Motor neuron (in vitro differentiated cells): ENCODE results near the gene POLR2C. TPM values are rescaled to one million over a fixed set of nuclear protein-coding genes. Genes with fewer than 3 reads are reported as not detected.

Experiments
- ATAC-seq, 8 experiments: fragments of 200-7000 bp; cut with Tn5 transposase; replicated peaks in 6 of 8; 2 replicates each; pipeline ENCODE4 v1.8.0; 2021; ENCODE audit warnings: mild to moderate bottlenecking in 8 of 8, moderate library complexity in 8 of 8
- H3K27ac ChIP-seq, 2 donors: fragments of 250-450 bp; sonication (Bioruptor Pico); 2 replicates each; pipeline ENCODE4 v1.9.0; 2021; ENCODE audit warnings: antibody characterized with exemption in 2 of 2, mild to moderate bottlenecking in 2 of 2, moderate library complexity in 1 of 2
- H3K4me1 ChIP-seq, 2 donors: fragments of 250-450 bp; sonication (Bioruptor Pico); replicated peaks in 1 of 2; 2 replicates each; pipeline ENCODE4 v1.6.1; 2021; ENCODE audit warnings: antibody characterized with exemption in 2 of 2, mild to moderate bottlenecking in 2 of 2, moderate library complexity in 1 of 2
- H3K4me3 ChIP-seq, 5 donors: fragments of 250-450 bp; sonication (Bioruptor Pico); 2 replicates each; pipeline ENCODE4 v1.9.0; 2021; ENCODE audit warnings: antibody characterized with exemption in 5 of 5, mild to moderate bottlenecking in 5 of 5, moderate library complexity in 4 of 5
- WGBS, 10 experiments: fragments of 450-650 bp; shearing (Covaris generic); methylation state at CpG; one replicate each; pipeline ENCODE4 v1.0.0; 2022; 5-methylcytosine and 5-hydroxymethylcytosine counted together
- in situ Hi-C, 9 experiments: fragments of 400-800 bp; cut with MboI; loops; one replicate each; pipeline ENCODE4 v1.15.0; 2021; ENCODE audit warnings: low sequenced_read_pairs in 9 of 9, low pct_unique_long_range_greater_than_20kb in 2 of 9; ENCODE audit not compliant: unreplicated experiment in 9 of 9
- total RNA-seq, 8 experiments: library from RNA; unstranded; fragments of 300-600 nt; gene quantifications; 2 replicates each; pipeline versions ENCODE4 v1.2.3 to v1.2.4, GENCODE V29; 2022

Gene POLR2C
- 10 to 100 TPM; 49.4 to 82.9 (median 64.9) TPM for total RNA-seq

- 0 to 30% (median 0%) methylated on average over 1 to 10 of the region's 47 CpGs; no CpG with 5 or more reads in 1 of the 10 experiments for WGBS, 10 experiments
- H3K4me1 ChIP-seq, result peaks cover 5% of the 10 kb centered on the region in 2 donors
- peak within 1 kb of the TSS; percentile 92 to 94 for H3K27ac ChIP-seq
- peak within 1 kb of the TSS; percentile 59 to 98 (median 87) for H3K4me3 ChIP-seq
- in situ Hi-C loops, result loop anchor here in 1 of 9 experiments (10.0 kb wide), 1 partner anchor 62 kb away; no protein-coding TSS in a partner anchor
- peak; percentile 89 to 98 (median 93) for ATAC-seq
Measured at GRCh38 chr16:57462209-57462977, at the start of gene POLR2C. Gene POLR2C, plus strand, starts transcription at chr16:57462679. Its CDS starts 46 bp downstream, at chr16:57462725.

DNA sequence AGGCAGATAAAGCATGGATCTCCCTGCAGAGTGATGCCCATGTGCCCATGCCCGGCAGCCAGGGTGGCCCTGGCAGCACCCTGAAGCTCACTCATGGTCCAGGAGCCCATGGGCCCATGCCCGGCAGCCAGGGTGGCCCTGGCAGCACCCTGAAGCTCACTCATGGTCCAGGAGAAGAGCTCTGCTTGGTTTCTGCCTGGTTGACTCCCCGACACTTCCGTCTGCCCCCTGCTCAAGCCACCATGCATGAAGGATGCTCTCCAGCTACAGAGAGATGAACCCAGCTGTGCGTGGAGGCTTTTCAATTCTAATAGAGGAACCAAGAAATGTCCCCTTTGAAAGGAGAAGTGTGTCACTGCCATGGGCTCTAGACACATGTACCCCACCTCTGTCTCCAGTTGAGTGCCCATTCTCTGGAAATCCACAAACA is 49.2 kb upstream of the POLR2C start:
- ATAC-seq, result no peak
- in situ Hi-C loops, result loop anchor here in 6 of 9 experiments (10.0 to 25.0 kb wide), 2 partner anchors 101 to 109 kb away; no protein-coding TSS in a partner anchor

GRCh38 chr16:57413733-57414132 is 48.7 kb upstream of the POLR2C start:
- H3K27ac ChIP-seq, result no peak overlapping the region
- H3K4me1 ChIP-seq, result peaks cover 18 to 28% of the 10 kb centered on the region in 2 donors
- 0 to 100% (median 85%) methylated on average over 1 to 2 of the region's 7 CpGs; no CpG with 5 or more reads in 5 of the 10 experiments for WGBS, 10 experiments
- H3K4me3 ChIP-seq, result no peak overlapping the region
- no peak for ATAC-seq
- in situ Hi-C loops, result loop anchor here in 6 of 9 experiments (10.0 to 25.0 kb wide), 2 partner anchors 101 to 109 kb away; no protein-coding TSS in a partner anchor

More for the DNA sequence above, 49.2 kb upstream of the POLR2C start:
- no peak overlapping the region for H3K27ac ChIP-seq
- 60 to 100% (median 95%) methylated on average over 1 to 3 of the region's 5 CpGs; no CpG with 5 or more reads in 4 of the 10 experiments for WGBS, 10 experiments
- no peak overlapping the region for H3K4me3 ChIP-seq
- peaks cover 15 to 28% of the 10 kb centered on the region in 2 donors for H3K4me1 ChIP-seq

DNA sequence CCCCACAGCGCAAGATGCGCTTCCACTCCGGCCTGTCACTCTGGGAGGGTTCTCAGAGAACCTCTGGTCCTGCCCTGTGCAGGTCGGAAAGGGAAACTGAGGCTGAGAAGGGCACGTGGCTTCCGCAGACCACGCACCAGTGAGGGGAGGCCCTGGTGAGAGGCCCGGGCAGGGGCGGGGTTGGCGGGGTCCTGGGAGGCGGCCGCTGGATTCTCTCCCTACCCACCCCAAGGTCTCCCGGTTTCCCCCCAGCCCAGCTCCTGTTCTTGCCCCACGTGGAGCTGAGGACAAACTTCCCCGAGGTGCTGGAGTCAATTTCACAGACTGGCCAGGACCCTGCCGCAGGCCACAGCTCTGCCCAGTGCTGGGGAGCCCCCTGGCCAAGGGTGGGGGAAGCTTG is 46.4 kb upstream of the POLR2C start:
- ATAC-seq, result no peak
- H3K27ac ChIP-seq, result peak overlapping the region in 1 of 2 donors; percentile 72
- H3K4me3 ChIP-seq, result no peak overlapping the region
- in situ Hi-C loops, result loop anchor here in 8 of 9 experiments (5.0 to 25.0 kb wide), 3 partner anchors 104 to 114 kb away; no protein-coding TSS in a partner anchor
- 93% methylated on average over 7 of the region's 16 CpGs; no CpG with 5 or more reads in 9 of the 10 experiments for WGBS, 10 experiments
- peaks cover 25 to 35% of the 10 kb centered on the region in 2 donors for H3K4me1 ChIP-seq

DNA sequence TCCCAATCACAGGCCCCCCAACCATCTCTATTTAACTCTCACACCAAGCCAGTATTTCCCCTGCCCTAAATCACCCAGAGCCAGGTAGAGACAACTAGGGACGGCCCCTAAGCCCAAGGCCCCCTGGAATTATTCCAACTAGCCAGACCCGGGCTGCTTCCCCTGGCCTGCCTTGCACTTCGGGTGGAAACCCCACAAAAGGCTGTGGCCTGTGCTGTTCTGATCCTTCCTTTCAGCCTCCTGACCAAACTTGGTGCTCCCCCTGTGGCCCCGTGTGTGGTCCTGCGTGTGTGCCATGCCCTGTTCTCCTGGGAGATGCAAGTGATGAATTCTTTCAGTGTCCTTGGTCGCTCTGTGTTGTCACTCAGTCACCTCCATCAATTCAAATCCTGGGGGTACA is 43.0 kb upstream of the POLR2C start:
- H3K27ac ChIP-seq, result no peak overlapping the region
- no peak overlapping the region for H3K4me3 ChIP-seq
- no peak for ATAC-seq
- in situ Hi-C loops, result loop anchor here in 8 of 9 experiments (5.0 to 25.0 kb wide), 3 partner anchors 107 to 117 kb away; no protein-coding TSS in a partner anchor
- peaks cover 23 to 33% of the 10 kb centered on the region in 2 donors for H3K4me1 ChIP-seq
- WGBS, 10 experiments, result 10 to 100% (median 65%) methylated on average over 1 to 4 of the region's 6 CpGs; no CpG with 5 or more reads in 4 of the 10 experiments

DNA sequence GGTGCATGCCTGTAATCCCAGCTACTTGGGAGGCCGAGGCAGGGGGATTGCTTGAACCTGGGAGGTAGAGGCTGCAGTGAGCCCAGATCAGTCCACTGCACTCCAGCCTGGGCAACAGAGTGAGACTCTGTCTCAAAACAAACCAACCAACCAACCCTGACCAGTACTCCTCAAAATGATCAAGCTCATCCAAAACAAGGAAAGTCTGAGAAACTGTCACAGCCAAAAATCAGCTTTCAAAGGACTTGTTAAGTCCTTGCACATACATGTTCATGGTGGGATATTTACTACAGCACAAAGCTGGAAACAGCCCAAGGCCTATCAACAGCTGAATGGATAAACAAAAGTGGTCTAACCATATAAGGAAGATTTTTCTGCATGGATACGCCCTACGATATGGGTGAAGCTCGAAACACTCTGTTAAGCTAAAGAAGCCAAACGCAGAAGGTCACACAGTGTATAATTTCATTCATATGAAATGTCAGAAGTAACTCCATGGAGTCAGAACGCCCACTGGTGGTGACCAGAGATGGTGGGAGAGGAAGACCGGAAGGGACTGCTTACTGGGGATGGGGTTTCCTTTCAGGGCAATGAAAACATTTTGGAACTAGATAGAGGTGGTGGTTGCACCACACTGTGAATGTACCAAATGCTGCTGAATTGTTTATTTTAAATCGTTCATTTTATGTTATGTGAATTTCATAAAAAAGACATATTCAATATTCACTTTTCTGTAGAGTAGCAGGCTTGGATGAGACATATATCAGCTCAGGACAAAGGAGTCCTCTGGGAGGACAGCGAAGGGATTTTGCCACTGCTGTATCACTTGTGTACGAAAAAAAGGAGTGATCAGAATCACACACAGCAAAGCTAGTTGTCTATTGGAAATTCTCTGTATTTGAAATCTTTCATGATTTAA is 40.2 kb upstream of the POLR2C start:
- Histone ChIP-seq H3K4me1 (peaks cover 15 to 19% of the 10 kb centered on the region in 2 donors), H3K4me3 (no peak overlapping the region), H3K27ac (peak overlapping the region in 1 of 2 donors; percentile 1)
- 0 to 100% (median 43%) methylated on average over 1 to 8 of the region's 10 CpGs for WGBS, 10 experiments
- in situ Hi-C loops, result loop anchor here in 3 of 9 experiments (10.0 to 25.0 kb wide), 2 partner anchors 110 to 117 kb away; no protein-coding TSS in a partner anchor
- ATAC-seq, result peak; percentile 43 to 88 (median 72)

DNA sequence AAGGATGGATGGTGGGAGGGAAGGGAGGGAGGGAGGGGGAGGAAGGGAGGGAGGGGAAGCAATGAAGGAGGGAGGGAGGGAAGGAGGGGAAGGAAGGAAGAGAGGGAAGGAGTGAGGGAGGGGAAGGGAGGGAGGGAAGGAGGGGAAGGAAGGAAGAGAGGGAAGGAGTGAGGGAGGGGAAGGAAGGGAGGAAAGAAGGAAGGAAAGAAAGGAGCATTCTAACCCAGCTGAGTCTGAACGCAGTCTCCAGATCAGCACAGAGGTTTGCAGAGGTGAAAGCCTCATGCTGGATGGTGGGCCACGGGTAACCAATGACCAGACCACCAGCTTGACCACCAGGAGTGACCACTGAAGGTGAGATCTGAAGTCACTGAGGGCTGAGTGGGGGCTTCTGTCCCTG is 39.3 kb upstream of the POLR2C start:
- in situ Hi-C loops, result loop anchor here in 3 of 9 experiments (10.0 to 25.0 kb wide), 2 partner anchors 111 to 118 kb away; no protein-coding TSS in a partner anchor
- Histone ChIP-seq H3K4me3 (no peak overlapping the region), H3K27ac (no peak overlapping the region), H3K4me1 (peaks cover 15% of the 10 kb centered on the region in 2 donors)
- ATAC-seq, result no peak
- WGBS, 10 experiments, result 83% methylated on average over 2 of the region's 2 CpGs; no CpG with 5 or more reads in 9 of the 10 experiments

- Histone ChIP-seq H3K27ac (no peak overlapping the region), H3K4me3 (no peak overlapping the region), H3K4me1 (peaks cover 6 to 8% of the 10 kb centered on the region in 2 donors)
- in situ Hi-C loops, result loop anchor here in 3 of 9 experiments (10.0 to 25.0 kb wide), 2 partner anchors 112 to 120 kb away; no protein-coding TSS in a partner anchor
- ATAC-seq, result peak in 4 of 8 experiments; percentile 7 to 67 (median 24)
- 0 to 100% (median 85%) methylated on average over 1 to 3 of the region's 3 CpGs; no CpG with 5 or more reads in 4 of the 10 experiments for WGBS, 10 experiments
Measured at GRCh38 chr16:57424583-57424982, 37.9 kb upstream of the POLR2C start.

GRCh38 chr16:57426356-57426755 is 36.1 kb upstream of the POLR2C start:
- H3K4me3 ChIP-seq, result no peak overlapping the region
- H3K4me1 ChIP-seq, result peaks cover 5 to 7% of the 10 kb centered on the region in 2 donors
- in situ Hi-C loops, result loop anchor here in 1 of 9 experiments (10.0 kb wide), 1 partner anchor 122 kb away; no protein-coding TSS in a partner anchor
- 43 to 100% (median 84%) methylated on average over 1 to 7 of the region's 7 CpGs; no CpG with 5 or more reads in 4 of the 10 experiments for WGBS, 10 experiments
- no peak for ATAC-seq
- H3K27ac ChIP-seq, result no peak overlapping the region

- in situ Hi-C loops, result loop anchor here in 1 of 9 experiments (10.0 kb wide), 1 partner anchor 123 kb away; no protein-coding TSS in a partner anchor
- Histone ChIP-seq H3K4me3 (no peak overlapping the region), H3K4me1 (peaks cover 3 to 4% of the 10 kb centered on the region in 2 donors), H3K27ac (no peak overlapping the region)
- 17 to 100% (median 96%) methylated on average over 1 to 4 of the region's 8 CpGs; no CpG with 5 or more reads in 3 of the 10 experiments for WGBS, 10 experiments
- ATAC-seq, result peak in 2 of 8 experiments; percentile 40 to 62
Measured at GRCh38 chr16:57427307-57427706, 35.2 kb upstream of the POLR2C start.

DNA sequence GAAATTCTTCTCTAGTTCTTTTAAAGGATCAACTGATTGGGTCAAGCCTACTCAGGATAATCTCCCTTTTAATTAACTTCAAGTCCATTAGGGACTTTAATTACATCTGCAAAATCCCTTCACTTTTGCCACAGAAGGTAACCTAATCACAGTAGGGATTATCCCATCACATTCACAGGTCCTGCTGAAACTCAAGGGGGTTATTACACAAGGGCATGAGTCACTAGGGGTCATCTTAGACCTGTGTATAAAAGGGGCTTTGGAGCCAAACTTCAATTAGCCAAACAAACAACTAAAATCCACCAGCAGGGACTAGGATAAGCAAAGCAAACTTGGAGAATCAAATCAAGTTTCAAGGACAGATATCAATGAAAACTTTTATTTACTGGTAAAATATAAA is 34.7 kb upstream of the POLR2C start:
- in situ Hi-C loops, result loop anchor here in 1 of 9 experiments (10.0 kb wide), 1 partner anchor 123 kb away; no protein-coding TSS in a partner anchor
- no peak overlapping the region for H3K27ac ChIP-seq

DNA sequence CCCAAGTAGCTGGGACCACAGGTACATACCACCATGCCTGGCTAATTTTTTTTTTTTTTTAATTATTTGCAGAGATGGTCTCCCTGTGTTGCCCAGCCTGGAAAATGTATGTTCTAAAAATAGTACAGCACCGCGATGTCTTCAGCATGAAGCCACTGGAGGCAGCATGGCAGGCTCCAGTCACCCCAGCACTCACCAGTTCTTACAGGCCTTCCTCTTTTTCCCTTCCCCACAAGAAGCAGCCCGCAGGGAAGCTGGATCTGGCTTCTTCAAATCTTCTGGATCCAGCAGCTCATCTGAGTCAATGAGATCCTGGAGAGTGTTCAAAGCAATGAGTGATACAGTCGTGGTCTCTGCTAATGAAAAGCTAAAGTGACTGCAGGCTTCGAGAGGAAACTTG is 31.5 kb upstream of the POLR2C start:
- Histone ChIP-seq H3K27ac (no peak overlapping the region), H3K4me1 (no peaks in the 10 kb centered on the region), H3K4me3 (no peak overlapping the region)
- in situ Hi-C loops, result no loop called here
- WGBS, 10 experiments, result 68 to 97% (median 85%) methylated on average over 2 to 4 of the region's 5 CpGs; no CpG with 5 or more reads in 4 of the 10 experiments
- no peak for ATAC-seq

More for the DNA sequence above, 34.7 kb upstream of the POLR2C start:
- H3K4me3 ChIP-seq, result no peak overlapping the region
- no peaks in the 10 kb centered on the region for H3K4me1 ChIP-seq
- ATAC-seq, result no peak
